ENCODE measurements around the gene RNASE8.

Gene RNASE8

DNA sequence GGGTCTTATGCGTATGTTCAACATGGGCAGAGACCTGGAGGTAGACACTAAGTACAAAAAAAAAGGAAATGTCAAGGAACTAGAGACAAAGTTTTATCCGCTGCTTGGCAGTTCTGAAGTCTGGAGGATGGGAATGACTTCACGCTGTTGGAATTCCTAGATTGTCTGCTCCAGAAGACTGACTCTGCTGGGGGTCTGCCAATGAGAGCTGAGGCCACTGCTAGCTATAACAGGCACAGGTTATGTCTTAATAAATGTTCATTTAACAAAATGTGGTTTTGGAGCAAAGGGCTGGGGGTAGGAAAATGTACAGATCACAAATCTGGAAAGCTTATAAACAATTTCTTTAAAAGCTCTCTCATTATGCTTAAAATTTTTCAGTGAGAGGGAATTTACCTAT lies 5.9 kb downstream of the RNASE8 start:
- DNase-seq (ENCODE audit: low spot score), result no peak
- TF ChIP-seq, protein P1, sequence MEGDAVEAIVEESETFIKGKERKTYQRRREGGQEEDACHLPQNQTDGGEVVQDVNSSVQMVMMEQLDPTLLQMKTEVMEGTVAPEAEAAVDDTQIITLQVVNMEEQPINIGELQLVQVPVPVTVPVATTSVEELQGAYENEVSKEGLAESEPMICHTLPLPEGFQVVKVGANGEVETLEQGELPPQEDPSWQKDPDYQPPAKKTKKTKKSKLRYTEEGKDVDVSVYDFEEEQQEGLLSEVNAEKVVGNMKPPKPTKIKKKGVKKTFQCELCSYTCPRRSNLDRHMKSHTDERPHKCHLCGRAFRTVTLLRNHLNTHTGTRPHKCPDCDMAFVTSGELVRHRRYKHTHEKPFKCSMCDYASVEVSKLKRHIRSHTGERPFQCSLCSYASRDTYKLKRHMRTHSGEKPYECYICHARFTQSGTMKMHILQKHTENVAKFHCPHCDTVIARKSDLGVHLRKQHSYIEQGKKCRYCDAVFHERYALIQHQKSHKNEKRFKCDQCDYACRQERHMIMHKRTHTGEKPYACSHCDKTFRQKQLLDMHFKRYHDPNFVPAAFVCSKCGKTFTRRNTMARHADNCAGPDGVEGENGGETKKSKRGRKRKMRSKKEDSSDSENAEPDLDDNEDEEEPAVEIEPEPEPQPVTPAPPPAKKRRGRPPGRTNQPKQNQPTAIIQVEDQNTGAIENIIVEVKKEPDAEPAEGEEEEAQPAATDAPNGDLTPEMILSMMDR (IDR thresholded peaks at IDR 0.05; ENCODE audit: extremely low read depth, missing control alignments), result no peak

DNA sequence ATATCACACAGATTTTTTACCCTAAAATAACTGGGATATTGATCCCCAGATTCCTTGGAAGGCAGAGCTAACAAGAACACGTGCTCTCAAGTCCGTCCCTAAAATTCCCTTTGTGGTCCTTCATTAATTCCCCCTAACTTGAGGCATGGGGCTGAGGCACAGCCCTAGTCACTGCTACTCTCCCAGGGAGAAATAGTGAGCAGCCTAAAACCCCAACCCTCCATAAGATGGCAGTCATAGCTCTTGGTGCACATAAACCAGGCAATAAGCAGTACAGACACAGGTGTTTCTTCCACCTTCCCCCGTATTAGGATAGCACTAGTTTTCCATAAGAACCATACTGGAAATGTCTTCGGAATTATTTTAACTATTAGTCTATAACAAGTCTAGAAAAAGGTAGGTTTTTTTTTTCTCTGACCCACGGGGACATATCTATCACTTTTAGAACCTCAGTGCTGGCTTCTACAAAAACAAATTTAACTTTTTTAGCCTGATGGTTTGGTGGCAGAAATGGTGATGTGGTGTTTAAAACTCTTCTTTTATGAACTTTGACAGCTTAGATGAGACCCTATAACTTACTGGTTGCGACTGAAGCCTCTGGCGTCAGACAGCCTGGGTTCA lies 9.4 kb downstream of the RNASE8 start:
- TF ChIP-seq, protein P1 (IDR thresholded peaks at IDR 0.05; ENCODE audit: extremely low read depth, missing control alignments), result no peak
- DNase-seq (ENCODE audit: low spot score), result peak; percentile 39

DNA sequence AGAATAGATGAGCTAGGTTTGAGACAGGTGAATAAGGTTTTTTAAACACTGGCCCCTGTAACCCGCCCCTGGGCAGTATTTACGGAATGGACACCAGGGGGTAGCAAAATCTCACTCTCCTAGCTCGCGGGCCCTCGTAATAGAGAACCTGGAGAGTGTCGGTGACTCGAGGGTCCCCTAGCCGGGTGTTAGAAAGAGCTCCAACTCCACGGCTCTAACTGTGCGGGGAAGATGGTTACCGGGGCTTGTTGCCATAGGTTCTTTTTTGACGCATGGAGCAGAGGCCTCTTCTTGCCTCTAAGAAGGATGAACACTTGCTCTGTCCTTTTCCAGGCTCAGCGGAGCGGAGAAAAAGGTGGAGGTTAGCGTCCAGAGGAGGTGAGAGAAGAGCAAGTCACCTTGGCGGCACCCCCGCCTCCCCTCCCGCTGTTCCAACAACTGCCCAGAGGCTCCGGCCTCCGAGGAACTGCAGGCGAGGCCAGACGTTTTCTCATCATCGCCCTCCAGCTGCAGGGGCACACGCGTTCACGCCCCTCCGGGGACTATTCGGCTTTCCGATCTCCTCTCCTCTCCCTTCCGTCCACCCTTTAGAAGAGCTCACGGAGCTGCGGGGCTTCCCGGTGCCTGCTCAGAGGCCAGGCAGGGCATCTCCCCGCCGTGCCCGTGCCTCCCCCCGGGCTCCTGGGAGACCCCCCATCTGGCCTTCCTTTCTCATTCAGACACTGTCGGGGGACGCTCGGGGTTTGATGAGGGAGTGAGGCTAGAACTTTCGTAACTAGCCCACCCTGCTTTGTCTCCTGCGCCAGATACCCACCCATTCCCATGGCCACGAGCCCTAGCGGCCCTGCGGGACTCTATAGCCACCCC lies 11.1 kb downstream of the RNASE8 start:
- TF ChIP-seq, protein P1 (IDR thresholded peaks at IDR 0.05; ENCODE audit: extremely low read depth, missing control alignments), result peak; percentile 27
- DNase-seq (ENCODE audit: low spot score), result peak; percentile 78

DNA sequence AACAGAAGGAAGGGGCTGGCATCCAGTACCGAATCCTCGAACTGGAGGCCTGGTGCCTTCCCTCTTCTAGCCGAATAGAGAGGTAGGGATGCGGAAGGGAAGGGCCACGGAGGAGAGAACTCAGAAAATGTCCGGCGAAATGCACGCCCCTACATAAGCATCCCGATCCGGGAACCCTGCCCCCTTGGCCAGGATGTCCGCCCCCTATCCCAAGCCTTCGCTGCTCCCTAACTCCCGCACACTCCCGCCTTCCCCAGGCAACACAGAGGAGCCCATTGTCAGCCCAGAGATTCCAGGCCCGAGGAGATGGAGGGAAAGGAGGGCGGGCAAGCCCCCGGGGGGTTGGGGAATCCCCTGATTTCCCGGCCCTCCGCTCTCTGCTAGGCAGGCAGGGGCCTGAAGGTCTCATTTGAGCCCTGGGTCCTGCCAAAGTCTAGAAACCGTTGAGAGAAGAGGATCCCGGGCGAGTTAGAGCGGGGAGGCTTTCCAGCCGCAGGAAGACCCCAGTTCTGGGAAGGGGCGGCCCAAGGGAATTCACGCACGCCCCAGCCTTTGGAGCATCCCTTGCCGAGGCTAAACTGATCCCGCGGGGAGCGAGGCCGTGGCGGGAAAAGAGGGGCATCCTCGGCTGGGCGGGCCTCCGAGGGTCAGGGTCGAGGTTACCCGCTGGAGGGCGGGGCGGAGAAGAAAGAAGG lies 11.9 kb downstream of the RNASE8 start:
- TF ChIP-seq, protein P1 (IDR thresholded peaks at IDR 0.05; ENCODE audit: extremely low read depth, missing control alignments), result no peak
- DNase-seq (ENCODE audit: low spot score), result peak; percentile 30

DNA sequence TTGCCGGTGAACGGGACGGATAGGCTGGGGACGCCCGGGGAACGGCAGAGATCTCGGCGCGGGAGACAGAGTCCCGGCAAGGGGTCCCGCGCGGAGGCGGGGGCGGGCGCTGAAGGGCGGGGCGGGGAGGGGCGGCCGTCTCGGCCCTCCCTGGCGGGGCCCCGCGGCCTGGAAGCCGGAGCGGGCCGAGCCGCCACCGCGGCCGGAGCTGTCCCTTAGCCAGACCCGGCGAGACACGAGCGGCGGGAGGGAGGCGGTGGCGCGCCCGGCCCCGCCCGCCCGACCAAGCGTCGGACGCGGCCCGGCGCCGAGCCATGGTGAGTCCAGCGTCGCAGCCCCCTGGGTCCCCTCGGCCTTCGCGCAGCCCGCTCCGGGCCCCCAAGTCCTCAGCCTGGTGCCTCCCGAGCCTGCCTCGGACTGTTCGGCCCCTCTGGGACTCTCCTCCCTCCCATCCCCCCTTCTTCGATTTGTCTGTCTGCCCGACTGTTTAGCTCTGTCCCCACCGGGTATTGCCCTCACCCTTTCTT lies 12.5 kb downstream of the RNASE8 start, which contains the start of gene ARHGEF40:
ARHGEF40 (plus strand) TSS at position 222 of the 527 bp plus-strand sequence; CDS start at position 315, 93 bp downstream.
- DNase-seq (ENCODE audit: low spot score), result peak; percentile 70
- TF ChIP-seq, protein P1 (IDR thresholded peaks at IDR 0.05; ENCODE audit: extremely low read depth, missing control alignments), result no peak

DNA sequence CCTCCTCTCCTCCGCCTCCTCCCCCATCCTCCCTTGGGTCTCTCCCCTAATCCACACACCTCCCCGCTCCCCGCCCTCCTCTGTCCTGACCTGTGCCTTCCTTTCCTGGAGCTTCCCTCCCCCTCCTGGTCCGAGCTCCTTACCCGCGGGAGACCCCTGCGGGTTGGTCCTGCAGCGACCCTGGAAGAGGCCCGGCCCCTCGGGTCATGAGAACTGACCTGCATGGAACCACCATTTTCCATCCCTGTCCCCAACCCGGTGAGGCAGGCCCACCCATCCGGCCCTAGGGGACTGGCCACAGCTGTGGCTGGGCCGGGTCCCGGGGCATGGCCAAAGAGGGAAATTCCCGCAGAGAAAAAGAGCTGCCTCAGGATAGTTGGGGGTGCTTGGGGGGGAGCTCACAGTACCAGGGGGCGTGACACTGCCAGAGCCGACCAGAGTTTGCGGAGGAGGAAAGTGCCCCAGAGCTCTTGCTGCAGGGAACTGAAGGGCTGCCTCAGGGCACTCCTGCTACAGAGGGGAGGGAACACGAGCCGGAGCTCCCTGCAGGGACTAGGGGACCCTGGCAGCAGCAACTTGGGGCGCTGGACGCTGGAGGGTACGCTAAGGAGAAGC lies 13.1 kb downstream of the RNASE8 start:
- TF ChIP-seq, protein P1 (IDR thresholded peaks at IDR 0.05; ENCODE audit: extremely low read depth, missing control alignments), result no peak

More for the DNA sequence above, 13.1 kb downstream of the RNASE8 start:
- DNase-seq (ENCODE audit: low spot score), result peak; percentile 70
